DMS 273 treated with DMSO at 0.1 percent for 48 hours (cell line): Measurements from ENCODE around the gene BNC2.

Experiments used
- DNase-seq: peaks from one replicate; lab custom pipeline; 2025; lab: John Stamatoyannopoulos, UW

Gene BNC2

GRCh38 chr9:16676519-16676918, 194.0 kb downstream of the BNC2 start:
- no peak for DNase-seq

DNA sequence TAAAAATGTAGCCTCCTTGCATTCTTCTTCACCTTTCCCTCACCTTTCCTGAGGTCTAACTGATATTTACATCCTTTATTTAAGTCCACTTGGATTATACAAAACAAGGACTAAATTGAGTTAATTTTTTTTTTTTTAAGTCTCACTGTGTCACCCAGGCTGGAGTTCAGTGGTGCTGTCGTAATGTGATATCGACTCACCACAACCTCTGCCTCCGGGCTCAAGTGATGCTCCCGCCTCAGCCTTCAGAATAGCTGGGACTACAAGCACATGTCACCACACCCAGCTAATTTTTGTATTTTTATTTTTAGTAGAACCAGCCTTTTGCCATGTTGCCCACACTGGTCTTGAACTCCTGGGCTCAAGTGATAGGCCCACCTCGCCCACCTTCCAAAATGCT, 195.3 kb downstream of the BNC2 start:
- DNase-seq, result no peak

- DNase-seq, result no peak
Measured at GRCh38 chr9:16673171-16673570, 197.3 kb downstream of the BNC2 start.

DNA sequence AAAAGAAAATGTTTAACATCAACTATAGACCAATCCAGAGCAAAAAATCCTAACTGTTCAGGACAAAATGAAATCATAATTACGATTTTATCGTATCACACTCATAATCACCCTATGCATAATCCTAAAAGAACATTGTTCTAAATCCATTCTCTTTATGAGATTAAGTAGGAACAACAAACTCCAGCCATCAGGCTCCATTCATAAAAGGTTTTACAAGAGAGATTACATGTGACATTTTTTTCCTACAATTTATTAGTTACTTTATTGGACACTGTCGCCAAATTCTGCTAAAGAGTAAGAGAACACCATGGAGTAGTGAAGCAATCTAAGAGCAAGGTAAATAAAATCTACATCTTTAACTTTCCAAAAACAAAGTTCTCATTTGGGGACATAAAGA, 198.0 kb downstream of the BNC2 start:
- no peak for DNase-seq

DNA sequence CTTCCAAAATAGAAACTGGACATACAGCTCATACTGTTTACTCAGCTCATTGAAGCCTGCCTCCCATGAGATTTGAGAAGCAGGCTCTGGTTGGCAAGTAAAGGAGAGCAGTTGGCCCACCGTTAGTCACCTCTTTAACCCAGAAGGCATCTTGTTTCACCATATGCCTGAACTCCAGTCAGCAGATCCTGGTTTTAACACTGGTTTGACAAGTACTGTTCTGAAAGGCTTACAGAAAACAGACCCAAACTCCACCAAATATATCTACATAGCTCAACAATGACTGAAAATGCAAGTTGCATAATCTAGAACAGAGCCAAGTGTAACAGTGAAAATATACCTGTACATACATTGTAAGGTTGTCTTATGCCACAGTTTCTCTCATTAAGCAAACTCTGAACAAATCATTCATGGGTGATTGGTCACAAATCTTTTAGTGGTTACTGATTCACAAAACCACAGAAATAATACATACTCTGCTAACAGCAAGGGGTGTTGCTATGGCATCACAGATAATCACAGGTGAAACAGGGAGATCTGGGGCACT, 198.8 kb downstream of the BNC2 start:
- peak; percentile 97 for DNase-seq

GRCh38 chr9:16670791-16671190, 199.7 kb downstream of the BNC2 start:
- DNase-seq, result no peak

GRCh38 chr9:16668734-16669295, 201.7 kb downstream of the BNC2 start:
- no peak for DNase-seq

GRCh38 chr9:16664211-16664610, 206.3 kb downstream of the BNC2 start:
- no peak for DNase-seq

GRCh38 chr9:16661816-16662215, 208.7 kb downstream of the BNC2 start:
- DNase-seq, result peak; percentile 31

DNA sequence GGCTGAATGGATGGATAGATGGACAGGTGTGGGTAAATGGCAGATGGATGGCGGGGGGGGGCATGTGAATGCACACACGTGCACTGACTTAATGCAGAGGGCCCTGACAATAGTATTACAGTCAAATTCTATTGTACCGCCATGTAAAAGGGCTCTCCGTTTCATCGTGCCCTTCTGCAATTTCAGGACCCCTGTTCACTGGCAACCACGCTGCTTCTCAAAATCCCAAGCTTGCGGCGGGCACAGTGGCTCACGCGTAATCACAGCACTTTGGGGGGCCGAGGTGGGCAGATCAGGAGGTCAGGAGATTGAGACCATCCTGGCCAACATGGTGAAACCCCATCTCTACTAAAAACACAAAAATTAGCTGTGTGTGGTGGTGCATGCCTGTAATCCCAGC, 211.4 kb downstream of the BNC2 start:
- no peak for DNase-seq

GRCh38 chr9:16656432-16657169, 213.9 kb downstream of the BNC2 start:
- peak; percentile 70 for DNase-seq

DNA sequence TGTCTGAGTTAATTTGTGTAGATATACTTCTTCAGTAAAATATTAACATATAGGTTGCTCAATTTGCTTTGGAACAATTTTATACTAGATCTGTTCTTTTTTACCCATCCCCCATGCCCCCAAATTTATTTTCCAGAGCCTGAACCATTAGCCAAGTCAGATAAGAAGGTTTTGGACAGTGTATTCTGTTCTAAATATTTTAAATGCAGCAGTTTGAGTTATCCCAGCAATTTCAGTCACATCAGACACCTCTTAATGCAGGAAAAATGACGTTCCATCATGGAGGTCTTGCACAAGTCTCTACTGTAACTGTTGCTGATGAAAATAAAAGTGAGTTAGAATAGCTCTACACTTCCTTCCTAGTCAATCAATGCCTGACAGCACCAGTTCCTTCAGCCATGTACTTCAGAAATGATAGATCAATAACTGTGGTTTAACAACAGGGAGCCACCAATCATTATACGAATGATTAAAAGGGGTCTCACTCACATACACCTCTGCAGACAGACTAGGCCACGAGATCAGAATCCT, 215.8 kb downstream of the BNC2 start:
- no peak for DNase-seq

DNA sequence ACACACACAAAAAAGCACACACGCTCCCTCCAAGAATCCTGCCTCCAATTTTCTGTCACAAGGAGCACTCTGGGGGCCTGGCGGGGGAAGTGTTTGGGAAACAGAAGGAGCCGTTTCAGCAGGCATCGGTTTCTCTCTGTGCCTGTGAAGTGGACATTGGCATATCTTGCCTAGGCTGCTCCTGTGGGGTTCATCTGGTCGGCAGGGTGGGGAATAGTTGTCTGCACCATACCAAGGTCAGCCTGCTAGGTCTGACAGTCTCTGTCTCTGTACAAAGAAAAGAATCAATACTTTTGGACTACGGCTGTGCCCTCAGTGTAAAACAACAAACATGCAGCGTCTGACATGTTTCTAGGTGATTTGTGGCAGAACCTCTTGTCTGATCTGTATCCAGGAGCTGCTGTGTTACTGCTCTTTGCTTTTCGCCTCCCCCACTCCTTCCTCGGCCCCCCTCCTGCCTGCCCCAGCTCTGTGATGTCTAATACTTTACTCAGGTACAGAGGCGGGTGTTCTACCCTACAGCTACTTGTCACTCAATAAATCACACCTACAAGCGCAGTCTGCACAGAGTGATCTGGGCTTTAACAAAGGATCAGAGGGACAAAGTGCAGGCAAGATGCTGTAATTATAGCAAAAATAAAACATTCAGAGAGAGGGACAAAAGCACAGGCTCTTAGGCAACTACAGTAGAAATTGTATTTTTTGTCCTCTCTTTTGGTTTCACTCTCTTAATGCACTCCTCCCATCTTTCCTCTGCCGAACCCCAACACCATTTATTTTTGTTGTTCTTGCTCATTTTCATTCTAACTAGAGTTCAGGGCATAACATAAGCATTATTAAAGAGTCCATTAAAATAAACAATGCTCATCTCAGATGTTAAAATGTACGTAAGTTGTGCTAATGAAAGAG, 216.7 kb downstream of the BNC2 start:
- peak; percentile 24 for DNase-seq

DNA sequence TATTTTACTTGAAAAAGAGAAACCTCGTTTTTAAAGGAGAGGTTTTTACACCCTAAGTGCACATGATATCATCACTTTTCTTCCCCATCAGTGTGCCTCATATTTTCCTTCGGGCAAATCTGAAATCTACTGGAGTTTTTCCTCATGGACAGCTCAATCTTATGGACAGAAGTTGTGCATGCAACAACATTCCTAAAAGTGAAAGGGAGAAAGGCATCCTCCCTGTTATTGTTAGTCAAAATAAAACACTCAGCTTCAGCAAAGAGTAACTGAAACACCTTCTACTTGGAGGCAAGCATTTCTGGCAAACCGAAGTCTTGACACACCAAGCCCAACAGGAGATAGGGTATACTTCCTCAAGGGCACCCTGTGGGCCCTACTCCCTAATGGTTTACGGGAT, 217.9 kb downstream of the BNC2 start:
- no peak for DNase-seq

DNA sequence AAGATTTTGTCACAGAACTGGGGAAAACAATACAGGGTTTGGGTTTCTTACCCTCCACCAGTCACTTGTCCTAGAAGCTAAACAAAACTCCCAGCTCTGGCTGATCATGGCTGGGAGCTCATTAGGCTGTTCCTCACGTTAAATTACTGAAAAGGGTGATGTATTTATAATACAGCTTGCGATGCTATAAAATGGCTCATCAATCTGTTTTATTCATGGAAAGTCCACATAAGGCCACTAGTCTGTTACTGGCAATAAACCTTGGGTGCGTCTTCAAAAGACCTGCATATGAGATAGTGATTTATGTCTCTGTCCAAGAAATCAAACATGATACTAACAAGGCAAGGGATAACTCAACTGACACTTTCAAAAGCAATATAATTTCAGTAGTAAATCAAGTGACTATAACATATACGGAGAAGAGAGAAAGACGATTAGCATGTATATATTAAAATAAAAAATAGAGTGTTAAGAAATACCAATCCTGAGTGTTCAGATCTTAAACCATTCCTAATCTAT, 219.0 kb downstream of the BNC2 start:
- no peak for DNase-seq

GRCh38 chr9:16645970-16646369, 224.5 kb downstream of the BNC2 start:
- DNase-seq, result no peak

DNA sequence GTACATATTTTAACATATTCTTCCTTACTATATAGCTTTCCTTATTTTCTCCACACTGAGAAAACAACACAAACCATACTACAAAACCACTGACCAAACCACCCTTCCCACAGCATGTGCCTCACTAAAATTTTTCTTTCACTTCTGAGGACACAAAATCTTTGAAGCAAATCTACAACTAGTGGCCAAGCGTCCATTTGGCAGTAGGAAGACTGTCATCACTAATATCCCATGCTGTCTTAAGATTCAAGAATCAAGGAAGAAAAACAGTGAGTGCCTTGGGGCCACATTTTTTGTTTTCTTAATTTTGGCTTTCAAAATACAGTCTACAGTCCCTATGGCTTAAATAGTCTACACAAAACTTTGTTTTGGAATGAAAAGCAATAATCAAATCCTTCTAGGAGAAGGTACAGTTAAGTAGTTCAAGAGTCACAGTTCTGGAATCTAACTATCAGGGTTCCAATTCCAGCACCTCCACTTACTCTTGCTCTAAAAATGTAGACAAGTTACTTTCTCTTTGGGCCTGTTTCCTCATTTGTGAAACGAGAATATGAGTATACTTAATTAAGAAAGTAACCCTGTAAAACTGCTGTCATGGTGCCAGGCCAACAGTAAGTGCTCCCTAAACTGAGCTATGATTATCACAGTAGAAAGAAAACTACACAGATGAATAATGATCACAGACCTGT, 227.9 kb downstream of the BNC2 start:
- DNase-seq, result no peak

DNA sequence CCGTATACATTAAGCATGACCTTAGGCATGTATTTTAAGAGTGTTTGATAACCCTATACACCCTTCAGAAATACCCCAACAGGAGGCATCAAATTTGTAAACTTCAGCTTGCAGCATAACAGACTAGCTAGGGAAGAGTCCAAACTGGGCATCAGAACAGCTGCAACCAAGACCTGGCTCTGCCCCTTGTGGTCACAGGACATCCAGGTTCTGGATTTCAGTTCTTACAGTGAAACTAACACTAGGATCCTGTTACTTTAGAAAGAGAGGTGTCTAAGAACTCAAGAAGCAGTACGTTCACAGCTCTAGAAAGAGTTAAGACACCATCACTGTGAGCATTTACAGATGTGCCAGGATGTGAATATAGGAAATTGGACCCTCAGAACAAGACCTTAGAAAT, 229.8 kb downstream of the BNC2 start:
- peak; percentile 38 for DNase-seq

- no peak for DNase-seq
Measured at GRCh38 chr9:16639644-16640043, 230.8 kb downstream of the BNC2 start.

GRCh38 chr9:16637911-16638310, 232.6 kb downstream of the BNC2 start:
- no peak for DNase-seq

- no peak for DNase-seq
Measured at GRCh38 chr9:16637218-16637617, 233.3 kb downstream of the BNC2 start.

DNA sequence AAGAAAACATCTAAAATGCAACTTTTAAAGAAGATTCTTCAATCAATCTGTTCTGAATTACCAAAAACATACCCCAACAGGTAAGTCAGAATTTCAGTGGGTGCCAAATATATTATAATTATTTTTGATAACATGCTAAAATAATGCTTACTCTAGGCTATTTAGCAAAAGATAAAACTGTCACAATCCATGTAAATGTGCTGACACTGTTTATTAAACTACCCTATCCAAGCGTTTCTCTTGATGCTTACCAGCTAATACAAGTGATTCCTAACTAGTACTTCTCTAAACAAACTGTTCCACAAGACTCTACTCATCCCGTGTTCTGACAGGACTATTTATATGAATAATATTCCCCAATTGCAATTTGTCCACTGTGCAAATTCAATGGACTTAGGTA, 236.7 kb downstream of the BNC2 start:
- no peak for DNase-seq
